ENCODE data around the gene DLX1.
"Not testable (repeated sequence)": the region's sequence is repeated elsewhere in the genome, so short reads cannot be mapped to it uniquely, and the experiment has no call there.

Gene DLX1

GRCh38 chr2:172085460-172086159, at the start of gene DLX1:
Gene DLX1, plus strand, starts transcription at chr2:172085507. Its CDS starts 171 bp downstream, at chr2:172085678.
- DNase-seq (ENCODE audit: low read depth, low spot score), result no peak

DNA sequence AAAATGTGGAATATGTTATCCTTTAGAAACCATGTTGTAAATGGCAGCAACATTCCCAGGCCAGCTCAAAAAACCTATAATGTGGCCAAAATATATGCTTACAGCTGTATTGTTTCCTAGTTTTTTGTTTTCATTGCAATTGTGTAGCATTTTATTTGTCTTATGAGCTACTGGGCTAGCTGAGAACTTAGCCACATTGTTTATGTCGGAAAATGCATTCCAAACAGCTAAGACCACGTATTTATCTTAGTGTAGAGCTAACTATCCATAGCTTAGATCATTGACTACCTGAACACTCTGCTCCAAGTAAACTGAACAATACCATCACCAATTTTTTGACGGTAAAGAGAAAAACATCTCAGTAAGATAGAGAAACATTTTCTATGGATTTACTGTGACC, 47.2 kb upstream of the DLX1 start:
- no peak for DNase-seq (ENCODE audit: low read depth, low spot score)

DNA sequence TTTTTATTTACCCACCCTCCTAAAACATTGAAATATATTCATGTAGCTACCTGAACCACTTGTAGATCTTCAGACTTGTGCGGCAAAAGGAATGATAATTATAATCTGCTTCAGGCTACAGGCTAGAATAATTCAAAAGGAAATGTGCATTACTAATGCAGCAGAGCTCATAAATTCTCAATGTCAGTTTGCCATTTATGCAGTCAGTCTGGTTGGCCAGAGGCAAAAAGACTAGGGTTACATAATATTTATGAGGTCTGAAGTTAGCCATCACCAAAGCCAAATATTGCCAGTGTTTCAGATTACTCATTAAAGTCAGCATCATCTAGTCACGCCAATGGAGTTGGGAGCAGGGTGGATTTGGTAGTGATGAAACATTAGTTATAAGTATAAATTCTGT, 46.7 kb upstream of the DLX1 start:
- no peak for DNase-seq (ENCODE audit: low read depth, low spot score)

- no peak for DNase-seq (ENCODE audit: low read depth, low spot score)
Observed at GRCh38 chr2:172039011-172039704, 46.1 kb upstream of the DLX1 start.

DNA sequence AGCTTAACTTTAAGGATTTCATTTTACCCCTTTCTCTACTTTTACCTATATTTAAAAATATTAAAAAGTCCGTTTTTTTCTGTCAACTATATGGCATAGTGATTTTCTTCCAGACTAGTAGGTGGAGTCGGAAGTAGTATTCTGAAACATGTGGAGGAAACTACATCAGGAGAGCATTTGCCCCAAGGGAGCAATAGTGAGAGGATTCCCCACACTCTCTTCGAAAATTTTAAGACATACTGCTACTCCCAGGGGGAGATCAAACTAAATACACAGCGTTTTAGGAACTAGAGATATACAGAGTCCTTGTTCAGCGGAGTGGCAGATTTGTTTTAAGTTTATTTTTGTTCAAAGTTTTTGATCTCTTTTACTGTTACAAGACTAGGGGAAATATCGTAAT, 45.0 kb upstream of the DLX1 start:
- no peak for DNase-seq (ENCODE audit: low read depth, low spot score)

DNA sequence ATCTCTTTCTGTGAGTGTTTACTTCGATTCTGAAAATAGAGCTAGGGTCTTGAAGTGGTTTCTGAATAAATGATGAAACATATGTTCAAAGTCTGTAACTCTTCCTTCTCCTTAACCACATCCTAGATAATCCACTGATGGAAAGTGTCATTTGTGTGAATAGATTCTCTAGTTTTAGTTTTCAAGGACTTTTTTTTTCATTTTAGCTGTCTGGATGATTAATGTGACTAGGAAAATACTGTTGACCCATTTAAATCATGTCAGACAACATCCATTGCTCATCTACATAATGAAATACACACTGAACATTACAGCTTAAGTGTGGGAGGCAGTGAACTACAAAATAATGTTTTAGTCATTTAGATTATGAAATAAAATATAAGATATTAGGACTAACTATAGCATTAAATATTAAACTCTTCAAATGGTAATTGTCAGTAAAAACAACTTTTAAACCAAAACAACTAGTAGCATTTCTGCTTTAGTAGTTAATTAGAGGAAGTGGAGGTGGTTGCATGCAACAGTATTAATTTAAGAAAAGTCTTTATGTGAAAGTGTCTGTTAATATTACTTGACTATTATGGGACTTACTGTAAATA, 39.1 kb upstream of the DLX1 start:
- no peak for DNase-seq (ENCODE audit: low read depth, low spot score)

DNA sequence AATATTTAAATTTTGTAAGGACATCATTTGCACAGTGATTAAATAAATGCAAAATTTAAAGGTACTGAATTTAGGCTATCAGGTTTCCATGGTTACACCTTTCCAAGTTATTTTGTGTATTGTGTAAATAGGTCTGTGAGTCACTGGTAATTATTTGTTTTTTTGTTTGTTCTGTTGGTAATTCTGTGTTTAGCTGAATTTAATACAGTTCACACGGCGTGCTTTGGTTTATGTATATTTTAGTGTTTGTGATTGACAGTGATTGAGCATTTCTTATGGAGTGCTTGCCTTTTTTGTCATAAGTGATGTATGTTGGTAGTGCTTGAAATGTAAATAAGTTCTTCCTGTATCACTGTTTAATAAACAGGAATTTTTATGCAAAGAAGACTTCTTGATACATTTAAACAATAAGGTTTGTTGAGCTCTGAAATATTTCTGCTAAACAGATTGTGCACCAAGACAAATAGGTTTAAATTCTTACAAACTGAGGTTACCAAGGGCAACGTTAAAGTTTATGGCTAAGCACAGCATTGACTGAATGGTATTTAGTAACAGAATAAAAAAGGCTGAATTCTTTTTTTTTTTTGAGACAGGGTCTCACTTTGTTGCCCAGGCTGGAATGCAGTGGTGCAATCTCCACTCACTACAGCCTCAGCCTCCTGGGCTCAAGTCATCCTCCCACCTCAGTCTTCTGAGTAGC, 38.3 kb upstream of the DLX1 start:
- no peak for DNase-seq (ENCODE audit: low read depth, low spot score)

DNA sequence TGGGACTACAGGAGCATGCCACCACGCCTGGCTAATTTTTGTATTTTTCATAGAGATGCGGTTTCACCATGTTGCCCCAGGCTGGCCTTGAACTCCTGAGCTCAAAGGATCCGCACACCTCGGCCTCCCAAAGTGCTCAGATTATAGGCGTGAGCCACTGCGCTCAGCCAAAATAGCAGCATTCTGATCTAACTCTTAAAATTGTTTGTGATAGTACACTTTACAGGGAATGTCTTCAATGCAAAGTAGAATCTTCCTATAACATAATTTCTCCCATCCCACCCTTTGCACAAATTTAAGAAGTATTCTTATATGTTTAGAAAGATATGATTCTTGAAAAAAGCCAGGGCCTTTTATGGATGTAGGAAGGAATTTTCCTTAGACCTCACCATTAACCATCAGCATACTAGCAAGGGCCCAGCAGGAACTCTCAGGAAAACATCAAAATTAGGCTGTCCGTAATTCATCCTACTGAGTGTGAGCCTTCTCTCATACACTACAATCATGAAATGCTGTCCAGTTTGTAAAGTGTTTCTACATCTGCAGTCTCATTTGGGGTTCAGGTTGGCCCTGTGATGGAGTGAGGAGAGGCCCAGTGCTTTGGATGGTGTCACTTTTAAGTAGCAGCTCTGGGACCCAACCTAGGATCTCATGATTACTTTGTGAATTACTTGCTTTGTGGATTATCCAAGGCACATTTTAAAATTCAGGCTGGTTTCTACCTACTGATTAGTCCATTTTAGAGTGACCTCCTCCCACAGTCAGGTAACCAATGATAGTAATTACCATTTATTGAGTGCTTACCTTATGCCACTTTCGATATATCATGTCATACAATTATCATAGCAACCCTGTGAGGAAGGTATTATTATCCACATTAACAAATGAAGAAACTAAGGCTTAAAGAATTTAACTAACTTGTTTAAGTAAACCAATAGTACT, 37.5 kb upstream of the DLX1 start:
- no peak for DNase-seq (ENCODE audit: low read depth, low spot score)

DNA sequence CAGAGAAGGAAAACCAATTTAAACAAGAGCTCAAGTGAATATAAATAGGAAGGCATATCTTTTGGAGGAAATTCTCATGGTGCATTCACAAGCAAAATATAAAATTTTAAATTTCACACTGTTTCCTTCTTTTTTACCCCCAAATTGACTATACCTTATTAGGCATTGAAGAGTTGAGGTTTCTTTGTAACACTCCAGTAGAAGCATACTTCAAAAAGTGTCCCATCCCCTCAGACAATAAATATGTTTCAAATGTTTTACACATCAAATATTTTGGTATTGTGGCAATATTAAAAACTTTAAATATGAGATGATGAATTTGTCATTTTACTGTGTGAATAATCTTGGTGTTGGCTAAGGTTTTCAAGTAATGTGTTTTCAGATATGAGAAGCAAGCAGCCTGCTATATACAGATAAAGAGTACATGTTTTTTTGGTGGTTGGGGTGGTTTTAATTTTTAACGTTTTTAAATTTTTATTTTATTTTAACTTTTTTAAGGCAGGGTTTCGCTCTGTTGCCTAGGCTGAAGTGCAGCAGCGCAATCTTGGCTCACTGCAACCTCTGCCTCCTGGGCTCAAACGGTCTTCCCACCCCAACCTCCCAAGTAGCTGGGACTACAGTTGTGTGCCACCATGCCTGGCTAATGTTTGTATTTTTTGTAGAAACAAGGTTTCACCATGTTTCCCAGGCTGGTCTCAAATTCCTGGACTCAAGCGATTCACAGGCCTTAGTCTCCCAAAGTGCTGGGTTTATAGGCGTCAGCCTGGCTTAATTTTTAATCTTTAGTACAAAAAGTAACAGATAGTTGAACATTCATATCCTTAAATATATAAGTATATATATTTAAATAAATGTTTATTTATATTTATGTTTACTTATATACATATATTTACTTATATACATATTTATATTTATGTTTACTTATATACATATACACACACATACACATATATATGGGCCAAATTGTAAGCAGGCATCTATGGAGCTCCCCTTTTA, 36.5 kb upstream of the DLX1 start:
- no peak for DNase-seq (ENCODE audit: low read depth, low spot score)

DNA sequence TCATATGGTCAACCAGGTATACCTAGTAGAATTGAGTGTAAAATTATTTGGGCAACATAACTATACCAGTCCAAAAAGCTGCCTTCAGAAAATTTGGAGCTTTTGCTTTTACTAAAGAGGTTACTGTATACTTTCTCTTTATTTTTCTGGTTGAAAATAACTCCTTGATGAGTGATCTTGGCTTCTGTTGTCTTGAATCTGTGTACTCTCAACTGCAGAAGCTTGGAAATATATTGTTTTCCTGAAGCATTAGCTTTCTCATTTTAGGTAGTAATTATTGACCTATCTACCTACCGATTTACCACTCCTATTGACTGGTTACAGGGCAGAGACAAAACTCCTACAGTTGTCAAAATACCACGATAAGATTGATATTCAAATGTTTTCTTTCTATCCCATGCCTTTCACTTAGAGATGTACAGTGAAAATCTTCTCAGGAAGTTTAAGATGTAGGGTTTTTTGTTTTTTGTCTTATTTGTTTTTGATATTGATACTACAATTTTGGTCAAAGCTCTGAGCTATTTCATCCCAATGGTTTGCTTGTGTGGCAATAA, 35.7 kb upstream of the DLX1 start:
- DNase-seq (ENCODE audit: low read depth, low spot score), result no peak

DNA sequence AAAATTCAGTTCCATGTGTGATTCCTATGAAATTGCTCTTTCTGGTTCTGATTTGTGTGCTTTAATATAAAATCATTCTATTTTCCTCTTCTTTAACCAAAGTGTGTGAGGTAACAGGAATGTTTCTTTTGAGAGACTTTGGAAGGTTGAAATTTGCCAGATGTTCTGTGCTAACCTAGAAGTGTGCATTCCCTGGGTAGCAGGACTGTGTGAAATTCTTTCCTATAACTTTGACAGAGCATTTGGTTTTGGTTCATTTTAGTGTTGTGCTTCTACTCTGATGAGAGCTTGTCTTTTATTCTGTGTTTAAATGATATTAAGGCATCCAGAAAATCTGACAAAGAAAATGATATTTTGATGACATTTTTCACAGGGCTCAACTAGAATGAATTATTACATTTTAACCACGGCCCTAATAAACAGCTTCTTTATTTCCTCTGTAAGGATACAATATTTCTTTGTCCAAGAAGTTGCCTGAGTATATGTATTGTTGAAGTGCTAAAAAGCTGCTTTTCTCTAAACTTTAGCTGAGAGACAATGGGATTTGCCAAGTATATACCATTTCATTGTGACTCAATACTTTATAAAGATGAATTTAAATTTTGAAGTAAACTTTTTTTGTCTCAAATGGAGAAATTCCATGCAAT, 34.7 kb upstream of the DLX1 start:
- no peak for DNase-seq (ENCODE audit: low read depth, low spot score)

DNA sequence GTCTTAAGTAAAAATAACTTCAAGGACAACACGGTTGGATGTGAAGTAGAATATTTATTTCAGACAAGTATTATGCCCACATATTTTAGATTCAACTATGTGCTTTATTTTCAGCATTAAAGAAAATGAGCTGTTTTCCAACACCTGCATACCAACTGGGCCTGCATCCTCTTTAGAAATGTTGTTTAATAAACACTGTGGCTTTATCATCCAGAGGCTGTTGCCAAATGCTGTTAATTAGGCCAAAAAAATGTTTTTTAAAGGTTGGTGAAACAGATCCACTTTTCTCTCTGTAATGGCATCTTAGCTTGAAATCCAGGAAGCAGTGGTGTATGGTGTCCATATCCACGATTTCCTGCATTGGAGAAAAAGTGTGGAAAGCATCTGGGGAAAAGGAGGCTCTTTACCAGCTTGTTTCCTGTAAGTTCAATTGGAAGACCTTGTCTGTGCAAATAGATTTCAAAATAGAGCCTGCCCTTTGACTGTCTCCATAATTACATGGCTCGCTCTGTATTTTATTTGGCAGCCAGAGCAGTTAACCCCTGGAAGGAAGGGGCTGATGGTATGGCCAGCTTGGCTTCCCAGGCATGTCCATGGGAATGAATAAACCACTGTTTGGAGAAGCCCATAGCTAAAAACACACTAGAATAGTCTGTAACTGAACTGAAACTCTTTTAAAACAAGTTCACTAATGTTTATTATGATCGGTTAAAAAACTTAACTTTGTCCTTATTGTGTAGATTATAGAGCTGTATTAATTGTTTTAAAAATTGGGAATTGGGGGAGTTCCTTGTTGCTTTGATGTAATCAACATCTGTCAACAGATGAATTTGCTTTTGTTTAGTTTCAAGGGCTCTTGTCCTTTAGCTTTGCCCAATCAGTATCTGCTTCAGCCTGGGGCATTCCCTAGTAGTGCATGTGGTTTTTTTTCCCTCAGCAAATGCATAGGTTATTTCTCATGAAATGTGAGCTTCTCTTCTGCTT, 33.0 kb upstream of the DLX1 start:
- DNase-seq (ENCODE audit: low read depth, low spot score), result no peak

DNA sequence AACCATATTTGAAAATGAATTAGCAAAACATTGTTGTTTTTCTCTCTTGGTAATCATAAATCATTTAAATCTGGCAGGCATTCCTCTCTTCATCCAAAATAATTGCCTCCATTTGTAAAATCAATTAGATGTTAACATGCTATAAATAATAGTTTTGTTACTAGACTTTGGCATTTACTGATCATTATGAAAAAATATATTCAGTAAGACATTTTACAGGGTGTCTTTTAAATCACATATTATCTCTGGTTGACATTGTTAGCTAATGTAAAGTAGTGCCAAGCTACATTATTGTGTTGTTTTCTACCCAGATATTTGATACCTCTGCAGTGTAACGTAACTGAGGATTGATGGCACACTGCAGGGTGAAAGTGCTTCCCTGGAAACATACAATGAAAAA, 31.8 kb upstream of the DLX1 start:
- no peak for DNase-seq (ENCODE audit: low read depth, low spot score)

GRCh38 chr2:172056293-172056692, 29.0 kb upstream of the DLX1 start:
- no peak for DNase-seq (ENCODE audit: low read depth, low spot score)

DNA sequence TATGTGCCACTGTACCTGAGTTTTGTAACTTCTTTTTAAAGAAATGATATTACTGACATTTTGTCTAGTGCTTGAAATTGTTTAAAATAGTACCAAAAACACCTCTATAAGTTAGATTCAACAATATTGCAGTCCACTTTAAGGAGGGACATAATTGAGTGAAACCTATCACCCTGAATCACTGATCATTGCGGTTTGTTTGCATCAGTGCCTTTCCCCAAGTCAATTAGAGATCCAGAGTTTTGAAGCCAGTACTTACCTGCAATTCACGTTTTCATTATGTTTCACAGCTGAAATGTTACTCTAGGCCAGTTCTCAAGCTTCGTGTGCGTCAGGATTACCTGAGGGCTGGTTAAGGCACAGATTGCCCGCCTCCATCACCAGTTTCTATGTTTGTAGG, 26.6 kb upstream of the DLX1 start:
- no peak for DNase-seq (ENCODE audit: low read depth, low spot score)

DNA sequence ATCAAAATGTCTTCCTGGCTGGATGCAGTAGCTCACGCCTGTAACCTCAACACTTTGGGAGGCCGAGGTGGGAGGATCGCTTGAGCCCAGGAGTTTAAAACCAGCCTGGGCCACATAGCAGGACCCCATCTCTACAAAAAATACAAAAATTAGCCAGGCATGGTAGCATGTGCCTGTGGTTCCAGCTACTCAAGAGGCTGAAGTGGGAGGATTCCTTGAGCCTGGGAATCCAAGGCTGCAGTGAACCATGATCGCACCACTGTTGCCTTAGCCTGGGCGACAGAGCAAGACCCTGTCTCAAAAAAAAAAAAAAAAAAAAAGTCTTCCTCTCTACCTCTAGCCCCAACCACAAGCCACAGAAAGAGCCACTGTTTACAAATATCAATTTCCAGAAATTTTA, 25.2 kb upstream of the DLX1 start:
- not testable (repeated sequence) for DNase-seq (ENCODE audit: low read depth, low spot score)

GRCh38 chr2:172062402-172063004, 22.8 kb upstream of the DLX1 start:
- DNase-seq (ENCODE audit: low read depth, low spot score), result no peak

DNA sequence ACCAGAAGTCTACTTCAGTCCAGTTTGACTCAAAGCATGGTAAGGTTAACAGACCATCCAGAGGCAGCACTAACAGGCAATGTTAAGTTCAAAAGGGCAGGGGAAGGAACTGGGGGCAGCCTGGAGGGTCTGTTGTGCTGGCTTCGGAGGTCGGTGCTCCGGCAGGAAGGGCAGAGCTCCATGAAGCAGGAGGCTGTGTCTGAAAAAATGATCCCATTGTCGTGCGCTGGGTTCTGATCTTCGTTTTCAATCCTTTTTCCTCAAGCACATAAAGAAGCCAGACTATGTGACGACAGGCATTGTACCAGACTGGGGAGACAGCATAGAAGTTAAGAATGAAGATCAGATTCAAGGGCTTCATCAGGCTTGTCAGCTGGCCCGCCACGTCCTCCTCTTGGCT, 21.9 kb upstream of the DLX1 start:
- no peak for DNase-seq (ENCODE audit: low read depth, low spot score)
